AG10803 (cell line): ENCODE results near the gene NFATC2.

ENCODE experiments used
- DNase-seq: peaks from one replicate; pipeline ENCODE4 v3.0.0; 2010; ENCODE audit warnings: low read depth
- H3K4me3 ChIP-seq: 2 replicates; pipeline ENCODE4 v1.5.1; 2011; ENCODE audit warnings: mild to moderate bottlenecking, low read length, control low read depth
- TF ChIP-seq, protein P1 (sequence below): conservative IDR thresholded peaks from 2 replicates; pipeline ENCODE4 v1.5.1; 2011; ENCODE audit warnings: mild to moderate bottlenecking, low read length, control low read depth, inconsistent platforms

Gene NFATC2

DNA sequence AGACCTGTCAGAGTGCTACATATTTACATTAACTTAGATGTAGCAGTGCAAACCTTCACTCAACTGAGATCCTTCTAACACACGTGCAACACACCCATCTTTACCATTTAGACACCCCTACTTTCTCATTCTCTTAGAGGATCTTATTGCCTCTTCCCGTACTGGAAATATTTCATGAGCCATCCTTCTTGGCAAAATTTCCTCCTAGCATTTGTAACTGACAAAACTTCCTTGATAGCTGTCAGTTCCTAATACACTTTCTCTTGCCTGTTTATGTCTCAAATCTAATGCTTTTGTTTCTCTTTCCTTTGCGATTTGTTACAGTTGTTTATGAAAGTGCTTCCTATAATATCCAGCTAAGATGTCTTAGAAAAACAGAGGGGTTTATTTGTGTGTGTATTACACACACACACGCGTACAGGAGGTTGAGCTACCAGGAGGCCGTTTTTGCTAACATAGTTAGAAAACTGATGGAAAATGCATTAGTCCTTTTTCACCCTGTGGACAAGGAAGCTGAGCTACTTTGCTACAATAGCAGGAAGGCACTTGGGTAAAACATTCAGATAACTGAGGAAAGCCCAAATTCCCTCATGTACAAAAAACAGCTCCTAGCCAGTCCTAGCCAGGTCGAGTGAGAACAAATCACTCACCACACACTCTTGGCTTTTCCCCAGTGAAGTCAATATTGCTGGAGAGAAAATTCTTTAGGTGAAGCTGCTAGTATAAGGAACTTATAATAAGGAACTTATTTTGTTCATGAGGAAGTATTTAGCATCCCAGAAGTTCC, 153.6 kb downstream of the NFATC2 start:
- TF ChIP-seq, protein P1, sequence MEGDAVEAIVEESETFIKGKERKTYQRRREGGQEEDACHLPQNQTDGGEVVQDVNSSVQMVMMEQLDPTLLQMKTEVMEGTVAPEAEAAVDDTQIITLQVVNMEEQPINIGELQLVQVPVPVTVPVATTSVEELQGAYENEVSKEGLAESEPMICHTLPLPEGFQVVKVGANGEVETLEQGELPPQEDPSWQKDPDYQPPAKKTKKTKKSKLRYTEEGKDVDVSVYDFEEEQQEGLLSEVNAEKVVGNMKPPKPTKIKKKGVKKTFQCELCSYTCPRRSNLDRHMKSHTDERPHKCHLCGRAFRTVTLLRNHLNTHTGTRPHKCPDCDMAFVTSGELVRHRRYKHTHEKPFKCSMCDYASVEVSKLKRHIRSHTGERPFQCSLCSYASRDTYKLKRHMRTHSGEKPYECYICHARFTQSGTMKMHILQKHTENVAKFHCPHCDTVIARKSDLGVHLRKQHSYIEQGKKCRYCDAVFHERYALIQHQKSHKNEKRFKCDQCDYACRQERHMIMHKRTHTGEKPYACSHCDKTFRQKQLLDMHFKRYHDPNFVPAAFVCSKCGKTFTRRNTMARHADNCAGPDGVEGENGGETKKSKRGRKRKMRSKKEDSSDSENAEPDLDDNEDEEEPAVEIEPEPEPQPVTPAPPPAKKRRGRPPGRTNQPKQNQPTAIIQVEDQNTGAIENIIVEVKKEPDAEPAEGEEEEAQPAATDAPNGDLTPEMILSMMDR = no peak
- no peak overlapping the region for H3K4me3 ChIP-seq
- no peak for DNase-seq

DNA sequence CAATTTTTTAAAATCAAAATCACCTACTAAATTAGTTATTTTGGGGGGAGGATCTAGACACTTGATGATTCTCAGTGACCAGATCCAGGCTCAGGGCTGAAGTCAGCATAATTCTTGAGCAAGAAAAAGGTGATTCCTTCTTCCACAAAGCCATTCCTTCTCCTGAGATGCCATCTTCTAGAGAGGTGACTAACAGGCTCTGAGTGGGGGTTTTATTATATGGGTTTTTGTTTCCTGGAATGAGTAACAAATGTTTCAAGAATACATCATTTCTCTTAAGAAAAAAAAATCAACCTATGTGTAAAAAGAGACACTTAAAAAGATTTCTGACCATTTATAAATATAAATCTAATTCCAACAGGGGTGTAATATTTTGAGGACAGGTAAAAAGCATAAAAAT, 154.3 kb downstream of the NFATC2 start:
- peak; percentile 45 for DNase-seq
- H3K4me3 ChIP-seq = no peak overlapping the region
- TF ChIP-seq, protein P1 = no peak

DNA sequence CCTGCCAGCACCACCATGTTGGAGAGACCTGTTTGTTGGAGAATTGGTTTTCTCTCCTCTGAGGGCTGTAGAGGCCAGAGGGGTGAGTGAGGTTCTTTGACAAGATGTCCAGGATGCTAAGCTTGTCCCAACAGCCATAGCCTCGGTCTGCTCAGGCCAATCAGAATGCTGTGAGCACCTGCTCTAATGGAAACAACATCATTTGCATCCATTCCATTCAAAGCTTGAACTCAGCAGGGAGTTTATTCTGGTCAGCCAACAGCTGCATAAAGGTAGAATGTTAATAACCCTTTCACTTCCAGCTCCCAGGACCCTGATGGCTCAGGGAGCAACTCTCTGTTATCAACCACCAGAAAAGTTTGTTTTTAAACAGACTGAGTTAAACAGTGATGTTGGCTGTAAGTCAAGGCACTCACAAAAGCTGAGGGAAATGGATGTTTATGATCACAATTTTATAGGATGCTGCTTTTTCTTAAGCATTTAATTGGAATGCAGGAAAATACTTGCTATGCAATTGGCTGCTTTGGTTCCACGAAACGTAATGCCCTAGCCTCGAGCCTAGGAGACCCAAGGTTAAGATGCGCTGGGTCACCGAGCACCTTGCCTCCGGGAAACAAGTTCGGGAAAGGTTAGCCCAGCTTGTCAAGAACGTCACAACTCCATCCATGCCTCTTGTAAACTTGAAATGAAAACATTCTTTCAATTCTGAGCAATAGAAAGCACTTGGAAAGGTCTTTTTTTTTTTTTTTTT, 155.2 kb downstream of the NFATC2 start:
- H3K4me3 ChIP-seq = no peak overlapping the region
- DNase-seq = no peak
- TF ChIP-seq, protein P1 = no peak

DNA sequence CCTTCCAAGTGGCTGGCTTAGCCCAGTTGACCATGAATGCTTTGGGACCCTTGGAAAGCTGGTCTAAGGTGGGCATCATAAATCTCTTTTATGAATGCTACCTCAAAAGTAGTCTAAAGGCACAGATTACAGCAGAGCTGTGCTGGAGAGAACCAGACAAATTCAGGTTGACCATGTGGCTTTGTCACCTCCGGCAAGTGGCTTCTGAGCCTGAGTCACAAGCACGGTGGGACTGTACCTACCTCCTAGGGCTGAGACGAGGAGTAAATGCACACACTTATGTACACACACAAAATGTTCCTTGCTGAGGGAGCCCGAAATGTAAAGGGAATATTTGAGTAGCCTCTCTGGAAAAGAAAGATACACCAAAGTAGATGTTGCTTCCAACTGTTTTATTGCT, 155.9 kb downstream of the NFATC2 start:
- no peak for DNase-seq
- no peak overlapping the region for H3K4me3 ChIP-seq
- TF ChIP-seq, protein P1 = no peak

DNA sequence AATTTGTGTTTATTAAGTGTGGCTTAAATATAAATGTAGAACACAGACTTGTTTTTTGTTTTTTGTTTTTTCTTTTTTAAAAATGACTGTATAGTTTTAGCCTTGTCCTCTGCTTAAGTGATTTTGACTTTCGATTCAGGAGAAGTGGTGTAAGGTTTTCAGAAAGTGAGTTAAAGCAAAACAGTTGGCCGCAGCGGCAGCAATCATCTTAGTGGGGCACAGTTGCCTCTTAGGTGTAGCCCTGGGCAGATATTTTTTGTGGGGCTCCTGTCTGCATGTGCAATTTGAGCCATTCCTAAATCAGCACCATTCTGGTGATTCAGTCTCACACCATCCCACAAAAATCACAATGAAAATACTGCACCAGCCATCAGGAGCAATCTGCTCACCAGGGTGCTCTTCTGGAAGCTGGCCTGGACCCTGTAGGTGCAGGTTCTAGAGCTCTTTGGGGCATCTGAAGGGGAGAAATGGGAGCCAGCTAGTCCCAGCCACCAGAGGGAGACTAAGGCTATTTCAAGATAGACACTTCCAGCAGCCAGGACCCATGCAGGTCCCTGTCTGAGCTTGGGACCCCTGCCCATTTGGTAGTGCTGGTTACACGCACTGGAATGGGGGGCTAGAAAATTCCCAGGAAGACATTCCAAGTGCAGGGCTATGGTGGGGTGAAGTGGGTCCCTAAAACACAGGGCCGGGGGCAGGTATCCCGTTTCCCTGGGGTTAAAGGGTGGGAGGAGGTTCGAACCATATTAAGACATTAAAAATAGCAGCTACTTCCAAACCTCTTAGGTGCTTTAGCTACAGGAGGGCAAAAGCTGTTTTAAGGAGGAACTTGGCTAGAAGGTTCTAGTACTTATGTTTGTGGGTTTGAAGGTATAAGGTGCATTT, 156.6 kb downstream of the NFATC2 start:
- H3K4me3 ChIP-seq = no peak overlapping the region
- TF ChIP-seq, protein P1 = peak; percentile 75
- DNase-seq = peak; percentile 40

DNA sequence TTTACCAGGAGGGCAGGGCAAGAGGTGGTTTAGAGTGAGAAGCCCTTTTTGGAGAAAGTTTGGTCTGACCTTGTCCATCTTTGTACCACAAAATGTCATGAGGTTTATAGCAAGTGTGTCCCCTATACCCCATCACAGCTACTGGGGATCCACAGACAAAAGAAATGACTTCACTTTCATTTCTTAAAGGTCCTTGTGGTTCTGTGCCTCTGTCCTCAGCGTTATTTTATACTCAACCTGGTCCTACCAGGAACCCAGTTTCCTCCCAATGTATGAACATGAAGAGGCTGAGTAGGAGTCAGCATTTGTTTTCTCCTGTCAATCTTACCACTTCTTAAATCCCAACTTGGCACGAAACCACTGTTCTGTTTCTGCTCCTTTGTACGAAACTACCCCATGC, 157.6 kb downstream of the NFATC2 start:
- TF ChIP-seq, protein P1 = no peak
- no peak for DNase-seq
- no peak overlapping the region for H3K4me3 ChIP-seq
